Inflammatory macrophage treated with lipopolysaccharide for 1 hour (primary cell): ENCODE data around the gene SLC6A9.

ENCODE experiments used
- DNase-seq, 2 donors: peaks; one replicate each; pipeline ENCODE4 v3.0.0-alpha.2; 2020 to 2022

The SLC6A9 gene

DNA sequence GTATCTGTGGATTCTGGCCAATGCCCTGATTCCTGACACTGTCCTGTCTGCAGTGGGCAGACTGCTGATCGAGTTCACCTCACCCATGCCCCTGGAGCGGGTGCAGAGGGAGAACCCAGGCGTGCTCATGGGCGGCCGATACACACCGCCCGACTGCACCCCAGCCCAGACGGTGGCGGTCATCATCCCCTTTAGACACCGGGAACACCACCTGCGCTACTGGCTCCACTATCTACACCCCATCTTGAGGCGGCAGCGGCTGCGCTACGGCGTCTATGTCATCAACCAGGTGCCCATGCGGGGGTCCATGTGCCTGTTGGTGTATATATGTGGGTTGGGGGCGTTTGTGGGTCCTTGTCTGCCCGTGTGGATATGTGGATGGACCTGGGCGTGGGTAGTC is 49.6 kb downstream of the SLC6A9 start:
- no peak for DNase-seq

DNA sequence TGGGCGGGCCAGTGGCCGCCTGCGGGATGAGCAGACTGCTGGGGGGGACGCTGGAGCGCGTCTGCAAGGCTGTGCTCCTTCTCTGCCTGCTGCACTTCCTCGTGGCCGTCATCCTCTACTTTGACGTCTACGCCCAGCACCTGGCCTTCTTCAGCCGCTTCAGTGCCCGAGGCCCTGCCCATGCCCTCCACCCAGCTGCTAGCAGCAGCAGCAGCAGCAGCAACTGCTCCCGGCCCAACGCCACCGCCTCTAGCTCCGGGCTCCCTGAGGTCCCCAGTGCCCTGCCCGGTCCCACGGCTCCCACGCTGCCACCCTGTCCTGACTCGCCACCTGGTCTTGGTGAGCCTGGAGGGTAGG is 50.1 kb downstream of the SLC6A9 start:
- no peak for DNase-seq

DNA sequence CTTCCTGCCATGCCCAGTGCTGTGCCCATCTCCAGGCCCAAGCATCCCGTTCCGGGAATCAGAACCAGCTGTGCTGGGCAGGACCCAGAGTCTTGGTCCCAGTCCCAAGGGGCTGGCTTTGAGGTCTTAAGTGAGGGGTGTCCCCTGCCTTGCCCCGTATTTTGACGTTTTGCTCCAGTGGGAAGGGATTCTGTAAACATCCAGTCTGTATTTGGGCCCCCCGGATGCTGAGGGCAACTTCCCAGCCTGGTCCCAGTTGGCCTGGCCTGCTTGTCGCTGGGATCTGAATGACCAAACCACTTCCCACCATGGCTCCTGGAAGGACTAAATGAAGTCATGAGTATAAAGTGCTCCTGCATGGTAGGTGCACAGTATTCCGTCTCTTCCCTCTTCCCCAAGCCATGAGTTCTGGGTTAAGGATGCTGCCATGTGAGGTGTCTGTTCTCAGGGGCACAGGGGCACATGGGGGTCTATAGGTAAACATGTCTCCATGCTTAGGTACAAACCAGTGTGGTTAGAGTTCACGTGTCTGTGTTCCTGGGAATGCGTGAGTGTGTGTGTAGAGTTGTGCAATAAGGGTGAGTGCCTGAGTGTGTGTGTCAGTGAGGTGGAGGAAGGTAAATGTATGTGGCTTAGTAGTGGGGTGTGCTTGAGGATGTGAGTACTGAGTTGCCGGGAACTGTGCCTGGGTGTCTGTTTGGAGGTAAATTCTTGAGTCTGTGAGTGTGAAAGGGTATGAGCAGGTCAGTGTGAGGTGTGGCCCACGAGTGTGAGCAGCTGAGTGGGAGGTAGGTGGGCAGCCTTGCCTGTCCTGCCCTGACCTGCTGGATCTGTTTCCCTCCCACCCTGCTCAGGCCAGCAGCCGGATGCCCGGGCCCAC is 50.8 kb downstream of the SLC6A9 start:
- DNase-seq, result no peak

DNA sequence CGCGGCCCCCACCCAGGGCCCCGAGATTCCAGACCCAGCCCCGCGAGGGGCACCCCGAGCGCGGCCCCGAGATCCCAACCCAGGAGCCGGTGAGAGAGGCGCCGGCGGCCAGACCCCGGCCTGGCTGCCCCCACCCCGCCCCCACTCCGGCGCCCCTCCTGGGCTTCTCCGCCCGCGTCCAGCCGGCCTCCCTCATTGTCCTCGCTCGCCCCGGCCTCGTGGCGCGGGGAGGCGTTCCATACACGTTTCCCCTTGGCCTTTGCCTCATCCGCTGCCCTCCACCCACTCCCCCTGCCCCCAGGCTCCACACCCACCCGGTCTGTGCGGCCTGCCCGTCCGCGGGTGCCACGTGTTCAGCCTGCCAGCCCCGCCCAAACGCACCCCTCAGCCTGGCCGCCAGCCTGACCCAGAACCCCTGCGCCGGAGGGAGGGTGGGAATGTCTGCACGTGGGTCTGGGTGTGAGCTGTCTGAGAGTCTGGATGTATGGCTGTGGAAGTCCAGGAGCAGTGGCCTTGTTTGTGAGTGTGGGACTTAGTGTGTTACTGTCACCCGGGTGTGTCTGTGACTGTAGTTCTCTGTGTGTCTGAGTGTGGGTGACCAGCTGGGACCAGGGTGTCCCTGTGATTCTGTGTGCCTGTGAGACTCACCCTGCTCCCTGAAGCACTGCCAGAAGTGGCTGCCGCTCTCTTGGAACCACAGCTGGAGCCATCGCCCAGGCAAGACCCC is 51.6 kb downstream of the SLC6A9 start:
- peak in 1 of 2 donors; percentile 23 for DNase-seq

DNA sequence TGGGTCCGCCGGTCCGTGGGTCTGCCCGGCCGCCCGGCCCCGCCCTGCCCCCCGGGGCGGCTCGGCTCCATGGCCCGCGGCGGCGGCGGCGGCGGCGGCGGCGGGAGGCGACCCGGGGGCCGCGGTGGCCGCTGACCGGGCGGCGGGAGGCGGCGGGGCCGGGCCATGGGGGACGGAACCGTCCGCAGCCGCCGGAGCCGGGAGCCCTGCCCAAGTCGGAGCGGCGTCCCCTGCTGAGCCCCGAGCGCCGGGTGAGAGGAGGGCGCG is 52.1 kb downstream of the SLC6A9 start:
- no peak for DNase-seq

DNA sequence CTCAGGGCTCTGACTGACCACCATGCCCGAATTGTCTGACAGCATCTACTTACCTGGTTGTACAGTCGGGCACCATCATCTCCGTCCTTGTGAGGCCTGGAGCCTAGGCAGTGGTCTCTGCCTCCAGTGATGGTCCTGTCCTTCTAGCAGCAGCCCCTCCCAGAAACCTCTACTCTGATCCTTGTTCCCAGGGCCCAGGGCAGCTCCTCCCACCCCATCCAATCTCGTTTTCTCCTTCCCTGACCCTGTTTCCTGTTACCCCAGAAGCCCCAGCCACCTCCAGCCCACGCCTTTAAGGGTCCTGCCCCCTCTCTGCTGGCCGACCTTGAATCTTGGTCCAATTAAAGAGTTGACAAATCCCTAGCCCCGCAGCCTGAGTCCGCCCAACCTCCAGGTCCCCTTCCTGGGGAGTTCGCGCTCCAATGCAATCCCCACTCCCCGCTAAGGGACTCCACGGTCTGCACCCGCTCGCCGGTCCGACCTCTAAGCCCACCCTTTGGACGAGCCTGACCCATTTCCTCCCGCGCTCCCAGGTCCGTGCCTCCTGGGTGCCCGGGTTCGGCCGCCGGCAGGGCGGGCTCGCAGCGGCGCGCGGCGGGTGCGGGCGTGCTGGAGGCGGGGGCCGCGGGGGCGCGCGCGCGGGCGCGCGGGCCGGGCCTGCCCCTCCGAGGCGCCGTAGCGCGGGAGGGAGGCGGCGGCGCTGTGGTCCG is 52.6 kb downstream of the SLC6A9 start, which contains the start of gene B4GALT2:
B4GALT2 (plus strand) TSS at position 660 of the 710 bp plus-strand sequence. CDS start 1,951 bp downstream, outside the sequence.
- no peak for DNase-seq

DNA sequence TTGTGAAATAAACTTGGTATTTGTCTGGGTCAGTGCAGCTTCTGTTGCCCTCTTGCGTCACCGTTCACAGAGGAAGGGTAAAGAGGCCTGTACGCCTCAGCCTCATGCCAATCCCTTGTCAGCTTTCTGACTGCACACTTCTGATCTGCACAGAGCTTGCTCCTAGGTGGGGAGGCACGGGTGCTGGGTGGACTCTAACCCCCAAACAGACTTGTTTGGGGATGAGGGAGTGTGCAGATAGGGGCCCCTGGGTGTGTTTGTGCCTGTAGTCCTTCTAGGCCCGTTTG is 53.1 kb downstream of the SLC6A9 start:
- no peak for DNase-seq

DNA sequence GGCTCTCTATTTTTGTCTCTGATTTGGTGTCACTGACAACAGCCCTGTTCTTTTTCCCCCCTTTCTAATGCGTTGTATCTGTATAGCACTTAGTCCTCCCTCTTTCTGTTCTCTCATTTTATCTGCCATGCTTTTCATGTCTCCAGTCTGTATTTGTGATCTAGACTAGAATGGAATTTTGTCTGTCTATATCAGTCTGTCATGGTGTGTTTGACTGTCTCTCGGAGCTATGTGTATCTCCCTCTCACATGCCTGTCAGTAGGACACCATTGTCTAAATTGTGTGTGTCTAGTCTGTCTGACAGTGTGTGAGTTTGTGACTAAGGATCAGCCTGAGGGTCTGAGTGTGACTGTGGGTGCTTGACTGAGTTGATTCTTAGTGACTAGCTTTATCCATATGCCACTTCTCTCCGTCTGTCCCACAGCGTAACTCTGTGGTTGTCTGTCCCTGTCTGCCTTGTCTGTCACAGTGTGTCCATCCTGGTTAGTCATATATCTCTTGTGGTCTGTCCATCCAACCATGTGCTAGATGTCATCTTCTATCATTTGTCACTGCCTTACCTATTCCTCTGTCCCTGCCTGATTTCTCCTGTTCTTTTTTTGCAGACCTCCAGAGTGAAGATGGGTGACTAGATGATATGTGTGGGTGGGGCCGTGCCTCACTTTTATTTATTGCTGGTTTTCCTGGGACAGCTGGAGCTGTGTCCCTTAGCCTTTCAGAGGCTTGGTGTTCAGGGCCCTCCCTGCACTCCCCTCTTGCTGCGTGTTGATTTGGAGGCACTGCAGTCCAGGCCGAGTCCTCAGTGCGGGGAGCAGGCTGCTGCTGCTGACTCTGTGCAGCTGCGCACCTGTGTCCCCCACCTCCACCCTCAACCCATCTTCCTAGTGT is 53.6 kb downstream of the SLC6A9 start:
- DNase-seq, result no peak

DNA sequence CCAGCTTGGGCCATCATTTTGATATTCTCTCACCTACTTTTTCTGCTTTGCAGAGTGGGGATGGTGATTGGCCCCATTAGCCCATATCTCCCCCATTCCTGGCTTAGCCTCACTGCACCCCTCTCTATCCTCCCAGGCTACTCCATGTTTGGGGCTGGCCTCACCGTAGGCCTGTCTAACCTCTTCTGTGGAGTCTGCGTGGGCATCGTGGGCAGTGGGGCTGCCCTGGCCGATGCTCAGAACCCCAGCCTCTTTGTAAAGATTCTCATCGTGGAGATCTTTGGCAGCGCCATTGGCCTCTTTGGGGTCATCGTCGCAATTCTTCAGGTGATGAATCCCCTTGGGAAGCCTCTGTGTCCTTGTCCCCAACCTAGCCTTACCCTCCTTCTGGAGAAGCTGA is 54.4 kb downstream of the SLC6A9 start:
- no peak for DNase-seq

DNA sequence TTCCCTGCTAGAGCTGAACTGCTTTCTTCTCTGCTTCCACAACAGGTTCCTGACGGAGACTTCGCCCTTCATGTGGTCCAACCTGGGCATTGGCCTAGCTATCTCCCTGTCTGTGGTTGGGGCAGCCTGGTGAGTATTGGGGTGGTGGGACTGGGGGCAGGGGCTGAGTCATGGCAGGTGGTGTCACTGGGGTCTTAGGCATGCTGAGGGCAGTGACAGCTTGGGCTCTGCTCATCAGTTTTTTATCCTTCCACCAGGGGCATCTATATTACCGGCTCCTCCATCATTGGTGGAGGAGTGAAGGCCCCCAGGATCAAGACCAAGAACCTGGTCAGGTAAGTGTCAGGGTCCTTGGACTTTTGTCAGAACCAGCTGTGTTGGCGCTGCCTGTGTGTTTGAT is 55.2 kb downstream of the SLC6A9 start:
- DNase-seq, result no peak

DNA sequence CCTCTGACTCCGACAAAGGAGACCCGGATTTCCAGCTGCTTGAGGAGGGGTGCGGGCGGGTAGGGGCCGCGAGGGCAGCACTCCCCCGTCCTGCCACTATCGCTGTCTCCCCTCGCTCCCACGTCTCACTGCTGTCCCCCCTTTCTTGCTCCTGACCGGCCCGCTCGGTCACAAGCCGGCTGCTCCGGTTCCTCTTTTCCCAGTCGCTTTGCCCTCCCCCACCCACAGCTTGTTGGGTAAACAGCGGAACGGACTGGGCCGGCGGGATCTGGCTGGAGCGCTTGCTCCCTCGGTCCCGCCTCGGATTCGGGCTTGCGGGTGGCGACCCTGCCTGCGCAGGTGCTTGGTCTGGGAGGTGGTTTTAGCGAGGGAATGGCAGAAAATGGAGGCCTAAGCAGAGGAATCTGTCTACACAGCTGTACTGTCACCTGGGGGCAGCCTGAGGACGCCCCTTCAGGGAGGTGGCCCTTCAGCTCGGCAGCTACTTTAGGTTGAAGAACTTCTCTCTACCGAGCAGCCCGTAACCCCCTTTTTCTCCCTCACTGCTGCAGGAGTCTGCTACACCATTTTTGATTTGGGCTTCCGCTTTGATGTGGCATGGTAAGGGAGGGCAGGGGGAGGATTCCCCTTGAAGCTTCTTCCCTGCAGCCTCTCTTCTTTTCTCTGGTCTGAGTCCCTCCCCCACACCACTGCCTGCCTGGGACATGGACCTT is 55.9 kb downstream of the SLC6A9 start:
- peak; percentile 80 to 86 for DNase-seq

DNA sequence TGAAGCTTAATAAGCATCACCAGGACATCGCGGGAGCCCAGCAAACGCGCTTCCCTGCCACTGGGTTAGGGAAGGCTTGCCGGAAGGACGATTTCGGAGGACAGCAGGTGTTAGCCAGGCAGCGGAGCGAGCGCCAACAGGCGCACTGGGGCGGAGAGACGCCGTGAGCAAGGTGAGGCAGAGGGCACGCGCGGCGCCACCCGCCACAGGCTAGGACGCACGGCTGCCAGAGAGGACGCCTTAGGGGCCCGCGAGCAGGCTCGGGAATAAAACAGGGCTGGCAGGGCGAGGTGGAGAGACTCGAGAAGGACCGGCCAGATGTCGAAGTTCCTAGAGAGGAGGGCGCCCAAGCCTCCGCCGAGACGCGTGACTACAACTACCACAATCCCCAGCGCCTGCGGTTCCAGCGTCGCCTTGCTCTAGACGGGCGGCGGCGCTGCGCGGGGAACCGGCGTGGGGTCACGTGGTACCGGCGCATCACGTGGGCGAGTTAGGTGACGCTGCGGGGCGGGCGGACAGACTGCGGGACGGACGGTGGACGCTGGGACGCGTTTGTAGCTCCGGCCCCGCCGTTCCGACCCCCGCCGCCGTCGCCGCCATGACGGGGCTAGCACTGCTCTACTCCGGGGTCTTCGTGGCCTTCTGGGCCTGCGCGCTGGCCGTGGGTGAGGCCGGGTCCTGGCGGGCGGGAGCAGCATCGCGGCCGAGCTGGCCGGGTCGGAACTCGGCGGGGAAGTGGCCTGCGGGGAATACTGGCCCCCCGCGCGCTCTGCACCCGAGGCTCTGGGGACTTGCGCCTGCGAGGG is 56.6 kb downstream of the SLC6A9 start, which contains the start of gene ATP6V0B:
ATP6V0B (plus strand) TSS at position 518 of the 806 bp plus-strand sequence; CDS start at position 599, 81 bp downstream.
- DNase-seq, result peak; percentile 93 to 97

DNA sequence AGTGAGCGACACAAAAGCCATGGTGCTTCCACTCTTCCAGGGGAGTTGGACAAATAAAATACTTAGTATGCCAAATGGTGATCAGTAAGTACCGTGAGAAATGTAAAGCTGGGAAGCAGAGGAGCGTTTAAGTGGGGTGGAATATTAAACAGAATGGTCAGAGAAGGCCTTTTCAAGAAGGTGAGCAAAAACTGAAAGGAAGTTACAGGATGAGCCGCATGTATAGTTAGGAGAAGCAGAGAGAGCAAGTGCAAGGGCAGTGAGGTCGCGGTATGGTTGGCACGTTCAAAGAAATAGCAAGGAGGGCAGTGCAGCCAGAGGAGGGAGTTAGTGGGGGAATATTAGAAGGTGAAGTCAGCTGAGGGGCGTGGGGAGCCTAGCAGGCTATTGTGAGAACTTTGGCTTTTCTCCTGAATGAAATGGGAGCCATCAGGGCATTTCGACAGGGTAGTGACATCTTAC is 57.2 kb downstream of the SLC6A9 start:
- DNase-seq, result no peak

DNA sequence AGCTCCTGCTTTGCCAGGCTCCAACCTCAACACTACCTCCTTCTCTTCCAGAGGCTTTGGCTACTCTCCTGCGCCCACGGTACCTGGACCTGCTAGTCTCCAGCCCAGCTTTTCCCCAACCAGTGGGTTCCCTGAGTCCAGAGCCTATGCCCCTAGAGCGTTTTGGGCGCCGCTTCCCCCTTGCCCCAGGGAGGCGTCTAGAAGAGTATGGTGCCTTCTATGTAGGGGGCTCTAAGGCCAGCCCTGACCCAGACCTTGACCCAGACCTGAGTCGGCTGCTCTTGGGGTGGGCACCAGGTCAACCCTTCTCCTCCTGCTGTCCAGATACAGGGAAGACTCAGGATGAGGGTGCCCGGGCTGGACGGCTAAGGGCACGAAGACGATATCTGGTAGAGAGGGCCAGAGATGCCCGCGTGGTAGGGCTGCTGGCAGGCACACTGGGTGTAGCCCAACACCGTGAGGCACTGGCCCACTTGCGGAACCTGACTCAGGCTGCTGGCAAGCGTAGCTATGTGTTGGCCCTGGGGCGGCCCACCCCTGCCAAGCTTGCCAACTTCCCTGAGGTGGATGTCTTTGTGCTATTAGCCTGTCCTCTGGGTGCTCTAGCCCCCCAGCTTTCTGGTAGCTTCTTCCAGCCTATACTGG is 59.8 kb downstream of the SLC6A9 start:
- no peak for DNase-seq

DNA sequence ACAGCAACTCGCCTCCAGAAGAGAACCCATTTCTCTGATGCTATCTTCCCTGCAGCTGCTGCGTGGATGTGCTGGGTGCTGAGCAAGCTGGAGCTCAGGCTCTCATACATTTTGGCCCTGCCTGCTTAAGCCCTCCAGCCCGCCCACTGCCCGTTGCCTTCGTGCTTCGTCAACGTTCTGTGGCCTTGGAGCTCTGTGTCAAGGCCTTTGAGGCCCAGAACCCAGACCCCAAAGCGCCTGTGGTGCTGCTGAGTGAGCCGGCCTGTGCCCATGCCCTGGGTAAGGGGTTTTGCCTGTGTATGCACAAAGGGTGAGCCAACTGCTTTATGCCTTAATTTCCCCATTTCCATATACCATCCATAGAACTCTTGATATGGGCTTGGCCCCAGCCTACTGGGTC is 60.4 kb downstream of the SLC6A9 start:
- no peak for DNase-seq

DNA sequence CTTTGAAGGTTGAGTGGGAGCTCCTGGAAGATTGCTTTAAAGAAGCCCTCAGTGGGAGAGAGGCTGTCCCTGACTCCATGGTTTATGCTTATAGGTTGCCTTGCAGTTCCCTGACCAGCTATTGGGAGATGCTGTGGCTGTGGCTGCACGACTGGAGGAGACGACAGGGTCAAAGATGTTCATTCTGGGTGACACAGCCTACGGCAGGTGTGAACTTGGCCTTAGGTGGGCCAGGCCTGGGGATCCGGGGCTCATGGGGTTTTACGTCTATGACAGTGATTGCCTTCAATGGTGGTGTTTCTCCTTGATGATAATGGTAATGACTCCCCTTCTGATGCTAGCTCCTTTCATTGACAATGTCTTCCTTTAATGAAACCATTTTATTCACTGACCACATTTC is 60.8 kb downstream of the SLC6A9 start:
- DNase-seq, result no peak

DNA sequence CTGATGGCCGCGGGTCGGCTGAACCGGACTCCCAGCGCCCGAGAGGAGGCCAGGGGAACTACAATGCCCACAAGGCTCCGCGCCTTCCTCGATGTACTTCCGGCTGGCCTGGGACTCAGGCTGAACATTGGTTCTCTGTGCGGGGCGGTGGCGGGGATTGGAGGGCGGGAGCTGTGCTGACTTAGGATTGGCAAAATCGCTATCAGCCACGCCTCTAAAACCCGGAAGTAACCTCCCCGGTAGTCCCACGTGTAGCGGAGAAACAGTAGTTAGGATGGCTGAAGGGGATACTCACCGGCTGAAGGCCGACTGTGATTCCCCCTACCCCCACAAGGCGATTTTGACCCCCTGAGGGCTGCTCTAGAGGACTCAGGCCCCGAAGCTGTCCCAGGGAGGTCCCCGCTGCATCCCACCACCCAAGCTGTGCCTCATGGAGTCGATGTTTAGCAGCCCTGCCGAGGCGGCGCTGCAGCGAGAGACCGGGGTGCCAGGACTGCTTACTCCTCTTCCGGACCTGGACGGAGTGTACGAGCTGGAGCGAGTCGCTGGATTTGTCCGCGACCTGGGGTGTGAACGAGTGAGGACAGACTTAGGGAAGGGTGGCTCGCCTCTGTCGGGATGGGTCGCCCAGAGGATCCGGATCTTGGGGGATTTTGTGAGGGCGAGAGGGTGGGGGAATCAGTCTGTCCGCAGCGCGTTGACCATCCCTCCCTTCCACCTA is 61.4 kb downstream of the SLC6A9 start, which contains the start of gene DPH2:
DPH2 (plus strand) TSS at position 265 of the 721 bp plus-strand sequence; CDS start at position 431, 166 bp downstream.
- peak; percentile 96 to 97 for DNase-seq

DNA sequence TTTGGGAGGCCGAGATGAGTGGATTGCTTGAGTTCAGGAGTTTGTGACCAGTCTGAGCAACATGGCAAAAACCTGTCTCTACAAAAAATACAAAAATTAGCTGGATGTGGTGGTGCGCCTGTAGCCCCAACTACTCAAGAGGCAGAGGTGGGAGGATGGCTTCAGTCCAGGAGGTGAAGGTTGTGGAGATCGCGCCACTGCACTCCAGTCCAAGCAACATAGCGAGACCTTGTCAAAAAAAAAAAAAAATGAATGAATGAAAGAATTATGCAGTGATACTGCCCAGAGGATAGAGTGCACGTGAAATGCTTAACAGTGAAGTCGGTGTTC is 61.9 kb downstream of the SLC6A9 start:
- DNase-seq, result no peak

DNA sequence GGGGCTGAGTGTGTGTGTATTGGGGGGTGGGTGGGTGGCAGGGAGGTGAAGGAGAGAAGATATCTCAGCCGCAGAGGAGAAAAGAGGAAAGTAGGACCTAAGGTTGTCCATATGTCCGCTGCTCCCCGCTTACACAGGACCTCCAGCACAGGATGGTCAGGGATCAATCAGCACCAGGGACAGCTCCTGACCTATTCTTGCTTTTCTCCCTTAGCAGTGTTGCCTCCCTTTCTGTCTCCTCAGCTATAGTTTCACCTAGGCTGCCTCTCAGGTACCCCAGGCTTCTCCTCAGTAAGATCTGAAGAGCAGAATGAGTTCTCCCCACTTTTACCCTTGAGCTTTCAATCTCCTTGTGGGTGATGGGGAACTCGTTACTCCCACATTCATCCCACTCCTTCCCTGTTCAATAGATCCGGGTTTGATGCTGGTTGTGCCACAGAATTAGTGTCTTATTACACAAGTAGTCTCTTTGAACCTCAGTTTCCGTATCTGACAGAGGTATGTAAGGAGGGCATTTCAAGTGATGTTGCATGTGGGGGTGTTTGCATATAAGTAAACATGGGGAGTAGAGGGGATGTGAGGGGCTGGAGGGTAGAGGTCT is 62.8 kb downstream of the SLC6A9 start:
- DNase-seq, result peak in 1 of 2 donors; percentile 38
